GM12878 (cell line): Measurements from ENCODE around the gene RPGRIP1L. TPM values are rescaled to one million over a fixed set of nuclear protein-coding genes. Genes with fewer than 3 reads are reported as not detected.

Experiments used
- CBFB ChIP-seq: IDR thresholded peaks from 2 replicates; pipeline ENCODE4 v1.6.1; 2016; ENCODE audit warnings: antibody characterized with exemption, low read depth
- CBX5 ChIP-seq: sonication (generic); IDR thresholded peaks from 2 replicates; pipeline ENCODE4 v1.6.1; 2016; ENCODE audit warnings: low read depth, moderate library complexity, mild to moderate bottlenecking, inconsistent platforms
- GABPA ChIP-seq: IDR thresholded peaks from 2 replicates; pipeline ENCODE4 v1.6.1; 2014; ENCODE audit warnings: antibody characterized with exemption, low read depth, mild to moderate bottlenecking, inconsistent platforms
- HDGF ChIP-seq: fragments of 450-650 bp; IDR thresholded peaks from 2 replicates; pipeline ENCODE4 v1.6.1; 2016; ENCODE audit warnings: antibody characterized with exemption
- IKZF1 ChIP-seq: fragments of 450-650 bp; conservative IDR thresholded peaks from 2 replicates; pipeline ENCODE4 v1.6.1; 2017; ENCODE audit warnings: antibody characterized with exemption, mild to moderate bottlenecking
- MLLT1 ChIP-seq: fragments of 450-650 bp; IDR thresholded peaks from 2 replicates; pipeline ENCODE4 v1.6.1; 2016; ENCODE audit warnings: mild to moderate bottlenecking
- NR2C2 ChIP-seq: IDR thresholded peaks from 2 replicates; pipeline ENCODE4 v1.6.1; 2011; ENCODE audit warnings: borderline replicate concordance, low read depth; ENCODE audit not compliant: control insufficient read depth, insufficient read length
- NR2F1 ChIP-seq: fragments of 450-650 bp; conservative IDR thresholded peaks from 2 replicates; pipeline ENCODE4 v1.6.1; 2017; ENCODE audit warnings: mild to moderate bottlenecking
- POLR2AphosphoS2 ChIP-seq: IDR thresholded peaks from 2 replicates; pipeline ENCODE4 v1.6.1; 2011; ENCODE audit warnings: low read depth, mild to moderate bottlenecking, low read length, improper control_type of control experiment, moderate library complexity
- RAD51 ChIP-seq: fragments of 450-650 bp; IDR thresholded peaks from 2 replicates; pipeline ENCODE4 v1.6.1; 2016; ENCODE audit warnings: moderate library complexity, mild to moderate bottlenecking, inconsistent platforms
- SRF ChIP-seq, 2 experiments: IDR thresholded peaks; 2 replicates each; pipeline ENCODE4 v1.6.1; 2011; ENCODE audit warnings: low read depth in 2 of 2, low read length in 2 of 2, mild to moderate bottlenecking in 1 of 2, moderate library complexity in 1 of 2
- ZNF384 ChIP-seq: IDR thresholded peaks from 2 replicates; pipeline ENCODE4 v1.6.1; 2012; ENCODE audit warnings: low read depth, mild to moderate bottlenecking, low read length, improper control_type of control experiment, borderline replicate concordance
- polyA plus RNA-seq, 11 experiments: library from polyadenylated mRNA; depleted of rRNA in 4 of 11; unstranded in 6 of 11; stranded (reverse) in 5 of 11; fragments of >200 nt; fragmentation: Nextera tagmentation in 4 of 11; fragmentation: Illumina TruSeq in 1 of 11; extraction: Ambion mirVana in 4 of 11; extraction: Trizol in 1 of 11; gene quantifications; 1 replicate in 1 of 11; 2 replicates in 10 of 11; pipeline versions ENCODE4 v1.2.1 to v1.2.3, GENCODE V29; 2011 to 2016; ENCODE audit warnings: inconsistent platforms in 2 of 11, missing spikeins in 2 of 11, low read depth in 1 of 11
- total RNA-seq, 4 experiments: library from RNA; depleted of rRNA in 3 of 4; stranded (reverse); fragments of >200 nt in 3 of 4; fragmentation: Illumina TruSeq in 1 of 4; extraction: Trizol in 1 of 4; gene quantifications; 2 replicates each; pipeline versions ENCODE4 v1.2.1 to v1.2.3, GENCODE V29; 2013 to 2021
- TF ChIP-seq, protein P1 (sequence below): fragments of 450-650 bp; IDR thresholded peaks from 2 replicates; pipeline ENCODE4 v1.6.1; 2016; ENCODE audit warnings: mild to moderate bottlenecking, moderate library complexity, borderline replicate concordance
- TF ChIP-seq, protein P2 (sequence below): IDR thresholded peaks from 2 replicates; pipeline ENCODE4 v1.6.1; 2012; ENCODE audit warnings: low read depth, low read length, improper control_type of control experiment
- TF ChIP-seq, protein P3 (sequence below): fragments of 450-650 bp; IDR thresholded peaks from 2 replicates; pipeline ENCODE4 v1.6.1; 2016; ENCODE audit warnings: mild to moderate bottlenecking
- TF ChIP-seq, protein P4 (sequence below): IDR thresholded peaks from 2 replicates; pipeline ENCODE4 v1.6.1; 2012; ENCODE audit warnings: improper control_type of control experiment, low read depth, low read length; ENCODE audit not compliant: insufficient replicate concordance

The RPGRIP1L gene
- total and polyA plus RNA-seq, 10 of the 15 experiments (the other 5 are each of a cell fraction or from before 2014, with no cell fraction given) = 3.5 to 9.6 (median 4.4) TPM

- TF ChIP-seq, protein P1, sequence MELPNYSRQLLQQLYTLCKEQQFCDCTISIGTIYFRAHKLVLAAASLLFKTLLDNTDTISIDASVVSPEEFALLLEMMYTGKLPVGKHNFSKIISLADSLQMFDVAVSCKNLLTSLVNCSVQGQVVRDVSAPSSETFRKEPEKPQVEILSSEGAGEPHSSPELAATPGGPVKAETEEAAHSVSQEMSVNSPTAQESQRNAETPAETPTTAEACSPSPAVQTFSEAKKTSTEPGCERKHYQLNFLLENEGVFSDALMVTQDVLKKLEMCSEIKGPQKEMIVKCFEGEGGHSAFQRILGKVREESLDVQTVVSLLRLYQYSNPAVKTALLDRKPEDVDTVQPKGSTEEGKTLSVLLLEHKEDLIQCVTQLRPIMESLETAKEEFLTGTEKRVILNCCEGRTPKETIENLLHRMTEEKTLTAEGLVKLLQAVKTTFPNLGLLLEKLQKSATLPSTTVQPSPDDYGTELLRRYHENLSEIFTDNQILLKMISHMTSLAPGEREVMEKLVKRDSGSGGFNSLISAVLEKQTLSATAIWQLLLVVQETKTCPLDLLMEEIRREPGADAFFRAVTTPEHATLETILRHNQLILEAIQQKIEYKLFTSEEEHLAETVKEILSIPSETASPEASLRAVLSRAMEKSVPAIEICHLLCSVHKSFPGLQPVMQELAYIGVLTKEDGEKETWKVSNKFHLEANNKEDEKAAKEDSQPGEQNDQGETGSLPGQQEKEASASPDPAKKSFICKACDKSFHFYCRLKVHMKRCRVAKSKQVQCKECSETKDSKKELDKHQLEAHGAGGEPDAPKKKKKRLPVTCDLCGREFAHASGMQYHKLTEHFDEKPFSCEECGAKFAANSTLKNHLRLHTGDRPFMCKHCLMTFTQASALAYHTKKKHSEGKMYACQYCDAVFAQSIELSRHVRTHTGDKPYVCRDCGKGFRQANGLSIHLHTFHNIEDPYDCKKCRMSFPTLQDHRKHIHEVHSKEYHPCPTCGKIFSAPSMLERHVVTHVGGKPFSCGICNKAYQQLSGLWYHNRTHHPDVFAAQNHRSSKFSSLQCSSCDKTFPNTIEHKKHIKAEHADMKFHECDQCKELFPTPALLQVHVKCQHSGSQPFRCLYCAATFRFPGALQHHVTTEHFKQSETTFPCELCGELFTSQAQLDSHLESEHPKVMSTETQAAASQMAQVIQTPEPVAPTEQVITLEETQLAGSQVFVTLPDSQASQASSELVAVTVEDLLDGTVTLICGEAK = peak; percentile 80; the same call in 1 of the 2 replicates
- TF ChIP-seq, protein P2, sequence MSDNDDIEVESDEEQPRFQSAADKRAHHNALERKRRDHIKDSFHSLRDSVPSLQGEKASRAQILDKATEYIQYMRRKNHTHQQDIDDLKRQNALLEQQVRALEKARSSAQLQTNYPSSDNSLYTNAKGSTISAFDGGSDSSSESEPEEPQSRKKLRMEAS = peak; percentile 67; the same call in 1 of the 2 replicates
- TF ChIP-seq CBFB (peak; percentile 88), NR2C2 (no peak), NR2F1 (no peak), ZNF384 (no peak), CBX5 (no peak; the same call in 1 of the 2 replicates), SRF (IDR thresholded peaks at IDR 0.05; ENCODE audit: low read depth in 2 of 2, low read length in 2 of 2) (no peak), MLLT1 (peak; percentile 58; the same call in 1 of the 2 replicates), IKZF1 (peak; percentile 100), POLR2AphosphoS2 (0 out of 2 replicates have a peak, but pooled peaks have one; percentile 29), RAD51 (peak; percentile 46), HDGF (0 out of 2 replicates have a peak, but pooled peaks have one; percentile 37), GABPA (peak; percentile 56)
- TF ChIP-seq, protein P3, sequence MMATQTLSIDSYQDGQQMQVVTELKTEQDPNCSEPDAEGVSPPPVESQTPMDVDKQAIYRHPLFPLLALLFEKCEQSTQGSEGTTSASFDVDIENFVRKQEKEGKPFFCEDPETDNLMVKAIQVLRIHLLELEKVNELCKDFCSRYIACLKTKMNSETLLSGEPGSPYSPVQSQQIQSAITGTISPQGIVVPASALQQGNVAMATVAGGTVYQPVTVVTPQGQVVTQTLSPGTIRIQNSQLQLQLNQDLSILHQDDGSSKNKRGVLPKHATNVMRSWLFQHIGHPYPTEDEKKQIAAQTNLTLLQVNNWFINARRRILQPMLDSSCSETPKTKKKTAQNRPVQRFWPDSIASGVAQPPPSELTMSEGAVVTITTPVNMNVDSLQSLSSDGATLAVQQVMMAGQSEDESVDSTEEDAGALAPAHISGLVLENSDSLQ = peak; percentile 56
- TF ChIP-seq, protein P4, sequence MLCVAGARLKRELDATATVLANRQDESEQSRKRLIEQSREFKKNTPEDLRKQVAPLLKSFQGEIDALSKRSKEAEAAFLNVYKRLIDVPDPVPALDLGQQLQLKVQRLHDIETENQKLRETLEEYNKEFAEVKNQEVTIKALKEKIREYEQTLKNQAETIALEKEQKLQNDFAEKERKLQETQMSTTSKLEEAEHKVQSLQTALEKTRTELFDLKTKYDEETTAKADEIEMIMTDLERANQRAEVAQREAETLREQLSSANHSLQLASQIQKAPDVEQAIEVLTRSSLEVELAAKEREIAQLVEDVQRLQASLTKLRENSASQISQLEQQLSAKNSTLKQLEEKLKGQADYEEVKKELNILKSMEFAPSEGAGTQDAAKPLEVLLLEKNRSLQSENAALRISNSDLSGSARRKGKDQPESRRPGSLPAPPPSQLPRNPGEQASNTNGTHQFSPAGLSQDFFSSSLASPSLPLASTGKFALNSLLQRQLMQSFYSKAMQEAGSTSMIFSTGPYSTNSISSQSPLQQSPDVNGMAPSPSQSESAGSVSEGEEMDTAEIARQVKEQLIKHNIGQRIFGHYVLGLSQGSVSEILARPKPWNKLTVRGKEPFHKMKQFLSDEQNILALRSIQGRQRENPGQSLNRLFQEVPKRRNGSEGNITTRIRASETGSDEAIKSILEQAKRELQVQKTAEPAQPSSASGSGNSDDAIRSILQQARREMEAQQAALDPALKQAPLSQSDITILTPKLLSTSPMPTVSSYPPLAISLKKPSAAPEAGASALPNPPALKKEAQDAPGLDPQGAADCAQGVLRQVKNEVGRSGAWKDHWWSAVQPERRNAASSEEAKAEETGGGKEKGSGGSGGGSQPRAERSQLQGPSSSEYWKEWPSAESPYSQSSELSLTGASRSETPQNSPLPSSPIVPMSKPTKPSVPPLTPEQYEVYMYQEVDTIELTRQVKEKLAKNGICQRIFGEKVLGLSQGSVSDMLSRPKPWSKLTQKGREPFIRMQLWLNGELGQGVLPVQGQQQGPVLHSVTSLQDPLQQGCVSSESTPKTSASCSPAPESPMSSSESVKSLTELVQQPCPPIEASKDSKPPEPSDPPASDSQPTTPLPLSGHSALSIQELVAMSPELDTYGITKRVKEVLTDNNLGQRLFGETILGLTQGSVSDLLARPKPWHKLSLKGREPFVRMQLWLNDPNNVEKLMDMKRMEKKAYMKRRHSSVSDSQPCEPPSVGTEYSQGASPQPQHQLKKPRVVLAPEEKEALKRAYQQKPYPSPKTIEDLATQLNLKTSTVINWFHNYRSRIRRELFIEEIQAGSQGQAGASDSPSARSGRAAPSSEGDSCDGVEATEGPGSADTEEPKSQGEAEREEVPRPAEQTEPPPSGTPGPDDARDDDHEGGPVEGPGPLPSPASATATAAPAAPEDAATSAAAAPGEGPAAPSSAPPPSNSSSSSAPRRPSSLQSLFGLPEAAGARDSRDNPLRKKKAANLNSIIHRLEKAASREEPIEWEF = peak; percentile 27
Observed at GRCh38 chr16:53703590-53704444, at the start of gene RPGRIP1L, which contains the start of gene FTO (continued).
